Karpas-422 (cell line): Measurements from ENCODE around the gene TMEFF1. TPM values are rescaled to one million over a fixed set of nuclear protein-coding genes. Genes with fewer than 3 reads are reported as not detected.

Experiments
- total RNA-seq: library from RNA; depleted of rRNA; stranded (reverse); fragments of >200 nt; shearing (Covaris generic); gene quantifications from 2 replicates; pipeline ENCODE4 v1.2.3, GENCODE V29; 2014; ENCODE audit warnings: low replicate concordance; rRNA removed

Gene TMEFF1
- total RNA-seq, 1 experiment from 2014 or later = not detected

Other genes with a start within 250 kb of the TMEFF1 start
- 39.6 and 73.7 TPM in 2 replicates for gene TEX10, start 120.2 kb upstream of the TMEFF1 start, total RNA-seq
- gene MSANTD3, start 46.0 kb upstream of the TMEFF1 start, total RNA-seq = 36.4 and 41.3 TPM in 2 replicates
- 0.47 and 0.67 TPM in 2 replicates for gene CAVIN4, start 104.9 kb downstream of the TMEFF1 start, total RNA-seq